Measurements from ENCODE around the gene POU6F2.

- TF ChIP-seq CTCF (IDR thresholded peaks at IDR 0.05): peak; percentile 69 to 92 (median 77)
- TF ChIP-seq POLR2A (IDR thresholded peaks at IDR 0.05): no peak
Observed at GRCh38 chr7:38932509-38933168, 45.1 kb upstream of the POU6F2 start.

Measured in body of pancreas (tissue), 4 donors.